Transverse colon (tissue), 4 donors: Measurements from ENCODE around the gene SGMS2. TPM values are rescaled to one million over a fixed set of nuclear protein-coding genes. Genes with fewer than 3 reads are reported as not detected.
A peak's percentile ranks its signal among the peaks of the same experiment; 100 is the strongest.

ENCODE experiments used
- DNase-seq: peaks from one replicate; pipeline ENCODE4 v3.0.0-alpha.2; 2019
- H3K27ac ChIP-seq, 4 donors: fragments of 200-600 bp; sonication (generic); 2 replicates each; pipeline ENCODE4 v1.5.1; 2016 to 2018; ENCODE audit warnings: inconsistent platforms in 4 of 4
- H3K27me3 ChIP-seq: fragments of 200-600 bp; sonication (generic); 2 replicates; pipeline ENCODE4 v1.5.1; 2017; ENCODE audit warnings: inconsistent platforms
- H3K36me3 ChIP-seq, 4 donors: fragments of 200-600 bp; sonication (generic); 2 replicates each; pipeline ENCODE4 v1.5.1; 2017 to 2019; ENCODE audit warnings: inconsistent platforms in 4 of 4
- H3K4me1 ChIP-seq, 4 donors: fragments of 200-600 bp; sonication (generic); 2 replicates each; pipeline ENCODE4 v1.5.1; 2017 to 2020; ENCODE audit warnings: inconsistent platforms in 4 of 4
- H3K4me3 ChIP-seq, 4 donors: fragments of 200-600 bp; sonication (generic); 1 replicate in 1 of 4; 2 replicates in 3 of 4; pipeline versions ENCODE4 v1.5.1 to v1.6.1; 2017 to 2019; ENCODE audit warnings: inconsistent platforms in 4 of 4
- H3K9me3 ChIP-seq, 2 donors: fragments of 200-600 bp; sonication (generic); 2 replicates each; pipeline ENCODE4 v1.5.1; 2017 to 2019; ENCODE audit warnings: inconsistent platforms in 2 of 2
- CTCF ChIP-seq, 5 experiments: fragments of 200-600 bp in 3 of 5; fragments of 450-650 bp in 2 of 5; sonication (generic) in 3 of 5; IDR thresholded peaks; 1 replicate in 2 of 5; 2 replicates in 3 of 5; pipeline ENCODE4 v1.5.1; 2016 to 2017; ENCODE audit warnings: antibody characterized with exemption in 5 of 5, inconsistent platforms in 3 of 5, mild to moderate bottlenecking in 2 of 5, moderate library complexity in 1 of 5
- EP300 ChIP-seq: sonication (generic); formaldehyde crosslinking; IDR thresholded peaks from one replicate; pipeline ENCODE4 v1.6.1; 2017; ENCODE audit warnings: antibody characterized with exemption, low read depth
- POLR2A ChIP-seq: fragments of 450-650 bp; IDR thresholded peaks from one replicate; pipeline ENCODE4 v1.6.1; 2016; ENCODE audit warnings: antibody characterized with exemption, mild to moderate bottlenecking, moderate library complexity
- POLR2AphosphoS5 ChIP-seq, 3 donors: sonication (generic); formaldehyde crosslinking; IDR thresholded peaks; one replicate each; pipeline ENCODE4 v1.6.1; 2016; ENCODE audit warnings: antibody characterized with exemption in 3 of 3
- WGBS, 2 donors: methylation state at CpG; one replicate each; pipeline ENCODE4 v1.1.5; 2018; ENCODE audit warnings: low coverage in 1 of 2; 5-methylcytosine and 5-hydroxymethylcytosine counted together
- in situ Hi-C, 4 donors: fragments of 200-750 bp; cut with MboI; loops; one replicate each; pipeline versions ENCODE4 v1.15.0 to v1.15.1; 2017; ENCODE audit warnings: low sequenced_read_pairs in 3 of 4, low pct_ligation_motif_present in 1 of 4, low pct_unique_long_range_greater_than_20kb in 1 of 4
- intact Hi-C: fragments of 100-400 bp; cut with DNase I; formaldehyde crosslinking; loops from one replicate; pipeline ENCODE4 v1.15.1; 2023; ENCODE audit warnings: low total_unique reads
- total RNA-seq, 4 donors: library from RNA; depleted of rRNA; stranded (reverse); fragments of >200 nt; gene quantifications; one replicate each; pipeline ENCODE4 v1.1.0, GENCODE V29; 2016

Gene SGMS2
- total RNA-seq, 4 donors from 2014 or later, result 75.8 to 203 (median 122) TPM

DNA sequence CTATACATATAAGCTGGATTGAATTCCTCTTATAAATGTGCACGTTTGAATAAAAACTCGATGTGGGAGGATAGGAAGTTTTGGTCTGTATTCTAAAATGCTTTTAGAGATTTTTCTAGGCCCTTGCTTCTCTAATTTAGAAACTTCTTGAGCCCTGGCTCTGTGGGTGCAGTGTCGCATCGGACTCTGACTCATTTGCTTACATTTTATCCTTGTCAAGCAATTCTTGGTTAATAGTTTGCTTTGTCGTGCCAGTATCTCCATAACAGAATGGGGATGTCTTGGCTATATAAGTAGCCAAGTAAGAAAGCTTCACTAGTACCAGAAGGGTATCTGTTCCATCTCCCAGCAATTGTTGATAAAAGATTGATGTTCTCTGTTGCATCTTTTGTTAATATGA, 10.7 kb downstream of the SGMS2 start:
- Histone ChIP-seq H3K27me3 (no peaks in the 10 kb centered on the region), H3K4me3 (no peak overlapping the region), H3K9me3 (no peaks in the 10 kb centered on the region), H3K36me3 (no peaks in the 10 kb centered on the region), H3K27ac (peak overlapping the region in 3 of 4 donors; percentile 30 to 42 (median 31)), H3K4me1 (peaks cover 6 to 53% (median 23%) of the 10 kb centered on the region in 4 donors)
- 57 to 63% methylated on average over 5 of the region's 5 CpGs for WGBS, 2 donors
- intact Hi-C loops (no loop called here), in situ Hi-C loops (no loop called here)
- no peak for DNase-seq
- TF ChIP-seq CTCF (IDR thresholded peaks at IDR 0.05) (no peak), POLR2A (no peak), EP300 (no peak), POLR2AphosphoS5 (IDR thresholded peaks at IDR 0.05) (no peak)

GRCh38 chr4:107837317-107837716, 12.6 kb downstream of the SGMS2 start:
- H3K9me3 ChIP-seq, result no peaks in the 10 kb centered on the region
- H3K36me3 ChIP-seq, result no peaks in the 10 kb centered on the region
- TF ChIP-seq POLR2A (no peak), CTCF (IDR thresholded peaks at IDR 0.05) (no peak), POLR2AphosphoS5 (IDR thresholded peaks at IDR 0.05) (no peak), EP300 (no peak)
- intact Hi-C loops, result no loop called here
- no peak overlapping the region for H3K4me3 ChIP-seq
- in situ Hi-C loops, result no loop called here
- peak overlapping the region in 3 of 4 donors; percentile 15 to 57 (median 47) for H3K27ac ChIP-seq
- H3K27me3 ChIP-seq, result no peaks in the 10 kb centered on the region
- peaks cover 6 to 49% (median 22%) of the 10 kb centered on the region in 4 donors for H3K4me1 ChIP-seq
- peak; percentile 59 for DNase-seq
- WGBS, 2 donors, result 19 to 55% methylated on average over 4 of the region's 4 CpGs

GRCh38 chr4:107837776-107838618, 13.3 kb downstream of the SGMS2 start:
- intact Hi-C loops (no loop called here), in situ Hi-C loops (no loop called here)
- Histone ChIP-seq H3K27ac (peak overlapping the region in 3 of 4 donors; percentile 47 to 57 (median 51)), H3K36me3 (no peaks in the 10 kb centered on the region), H3K27me3 (no peaks in the 10 kb centered on the region), H3K4me3 (no peak overlapping the region), H3K4me1 (peaks cover 6 to 44% (median 21%) of the 10 kb centered on the region in 4 donors), H3K9me3 (no peaks in the 10 kb centered on the region)
- WGBS, 2 donors, result 77 to 97% methylated on average over 3 of the region's 3 CpGs
- TF ChIP-seq CTCF (IDR thresholded peaks at IDR 0.05), result no peak
- TF ChIP-seq EP300, result no peak
- no peak for TF ChIP-seq POLR2AphosphoS5 (IDR thresholded peaks at IDR 0.05)
- TF ChIP-seq POLR2A, result no peak
- no peak for DNase-seq

DNA sequence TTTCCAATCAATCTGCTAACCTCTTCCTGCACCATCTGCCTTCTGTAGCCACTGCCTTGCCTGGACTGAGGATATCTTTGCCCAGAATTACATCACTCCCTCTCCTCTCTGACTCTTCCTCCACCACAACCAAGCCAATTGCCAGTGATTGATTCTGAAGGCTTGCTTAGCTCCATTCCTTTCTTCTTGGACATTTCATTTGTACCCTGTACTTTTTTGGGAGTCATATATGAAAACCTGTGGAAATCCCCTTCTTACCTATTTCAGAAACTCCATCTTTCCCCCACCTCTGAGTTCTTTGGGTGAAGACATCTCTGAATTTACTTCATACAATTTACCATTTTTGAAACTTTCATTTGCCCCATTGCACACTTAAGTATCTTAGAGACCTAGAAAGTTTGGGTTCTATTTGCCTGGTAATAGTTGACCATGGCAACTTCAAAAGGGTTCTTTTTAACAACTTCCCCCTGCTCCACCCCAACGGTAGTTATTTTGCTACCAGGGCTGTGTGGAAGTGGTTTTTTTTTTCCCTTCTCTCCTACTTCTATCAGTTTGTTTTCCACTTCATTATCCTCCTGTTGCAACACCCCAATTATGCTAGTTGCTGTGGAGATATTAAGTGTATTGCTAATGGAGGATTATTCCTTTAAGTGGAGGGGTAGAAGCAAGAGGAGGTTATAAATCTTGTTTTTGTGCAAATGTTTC, 14.3 kb downstream of the SGMS2 start:
- no peaks in the 10 kb centered on the region for H3K27me3 ChIP-seq
- intact Hi-C loops, result no loop called here
- no peaks in the 10 kb centered on the region for H3K9me3 ChIP-seq
- peak overlapping the region in 2 of 4 donors; percentile 47 to 51 for H3K27ac ChIP-seq
- no peaks in the 10 kb centered on the region for H3K36me3 ChIP-seq
- no peak for TF ChIP-seq CTCF (IDR thresholded peaks at IDR 0.05)
- no peak for TF ChIP-seq POLR2AphosphoS5 (IDR thresholded peaks at IDR 0.05)
- no peak for TF ChIP-seq POLR2A
- TF ChIP-seq EP300, result no peak
- no peak for DNase-seq
- WGBS, 2 donors, result 0 to 36% methylated on average over 1 of the region's 1 CpG
- H3K4me1 ChIP-seq, result peaks cover 3 to 44% (median 21%) of the 10 kb centered on the region in 4 donors
- no peak overlapping the region for H3K4me3 ChIP-seq
- in situ Hi-C loops, result no loop called here
